Muscle layer of colon (tissue), 2 donors: ENCODE measurements around the gene CDK6.

Experiments used
- H3K27ac ChIP-seq: one replicate; pipeline ENCODE4 v1.7.0; 2013; ENCODE audit warnings: low read depth, mild to moderate bottlenecking, low read length, moderate library complexity
- H3K27me3 ChIP-seq, 2 donors: one replicate each; pipeline ENCODE4 v1.7.0; 2013; ENCODE audit warnings: low read length in 2 of 2, mild to moderate bottlenecking in 2 of 2; ENCODE audit not compliant: insufficient read depth in 2 of 2, control insufficient read depth in 1 of 2
- H3K36me3 ChIP-seq: one replicate; pipeline ENCODE4 v1.7.0; 2013; ENCODE audit warnings: mild to moderate bottlenecking, low read length; ENCODE audit not compliant: insufficient read depth
- H3K4me1 ChIP-seq: one replicate; pipeline ENCODE4 v1.7.0; 2013; ENCODE audit warnings: mild to moderate bottlenecking, low read length; ENCODE audit not compliant: insufficient read depth
- H3K4me3 ChIP-seq, 2 donors: one replicate each; pipeline ENCODE4 v1.7.0; 2013; ENCODE audit warnings: low read length in 2 of 2, low read depth in 1 of 2, mild to moderate bottlenecking in 1 of 2, moderate library complexity in 1 of 2
- H3K9ac ChIP-seq: one replicate; pipeline ENCODE4 v1.7.0; 2013; ENCODE audit warnings: low read length
- H3K9me3 ChIP-seq: one replicate; pipeline ENCODE4 v1.7.0; 2013; ENCODE audit warnings: mild to moderate bottlenecking, low read length
- donor health status: abdominal sarcoma.
- donor health status: Adenocarcinoma of cecum.

The CDK6 gene

GRCh38 chr7:92582948-92583347 is 253.4 kb downstream of the CDK6 start:
- peaks cover 17% of the 10 kb centered on the region for H3K4me1 ChIP-seq
- H3K4me3 ChIP-seq, result no peak overlapping the region
- no peaks in the 10 kb centered on the region for H3K9me3 ChIP-seq
- no peaks in the 10 kb centered on the region for H3K27me3 ChIP-seq
- H3K36me3 ChIP-seq, result peaks cover 23% of the 10 kb centered on the region
- H3K27ac ChIP-seq, result no peak overlapping the region
- no peak overlapping the region for H3K9ac ChIP-seq

GRCh38 chr7:92576296-92576695 is 260.1 kb downstream of the CDK6 start:
- Histone ChIP-seq H3K27me3 (no peaks in the 10 kb centered on the region), H3K4me3 (no peak overlapping the region), H3K9me3 (no peaks in the 10 kb centered on the region), H3K4me1 (no peaks in the 10 kb centered on the region), H3K36me3 (peaks cover 52% of the 10 kb centered on the region), H3K9ac (no peak overlapping the region), H3K27ac (no peak overlapping the region)

GRCh38 chr7:92569137-92569536 is 267.2 kb downstream of the CDK6 start:
- Histone ChIP-seq H3K4me1 (no peaks in the 10 kb centered on the region), H3K36me3 (peaks cover 29% of the 10 kb centered on the region)

GRCh38 chr7:92567460-92567859 is 268.9 kb downstream of the CDK6 start:
- Histone ChIP-seq H3K4me1 (no peaks in the 10 kb centered on the region), H3K27ac (no peak overlapping the region), H3K4me3 (no peak overlapping the region), H3K9ac (no peak overlapping the region), H3K36me3 (peaks cover 38% of the 10 kb centered on the region), H3K9me3 (no peaks in the 10 kb centered on the region), H3K27me3 (no peaks in the 10 kb centered on the region)

More at GRCh38 chr7:92569137-92569536, 267.2 kb downstream of the CDK6 start:
- H3K4me3 ChIP-seq, result no peak overlapping the region
- H3K9me3 ChIP-seq, result no peaks in the 10 kb centered on the region
- no peak overlapping the region for H3K9ac ChIP-seq
- no peak overlapping the region for H3K27ac ChIP-seq
- H3K27me3 ChIP-seq, result no peaks in the 10 kb centered on the region

GRCh38 chr7:92563345-92563744 is 273.0 kb downstream of the CDK6 start:
- Histone ChIP-seq H3K9me3 (no peaks in the 10 kb centered on the region), H3K4me1 (no peaks in the 10 kb centered on the region), H3K27ac (no peak overlapping the region), H3K4me3 (no peak overlapping the region), H3K27me3 (no peaks in the 10 kb centered on the region), H3K9ac (no peak overlapping the region), H3K36me3 (peaks cover 29% of the 10 kb centered on the region)

GRCh38 chr7:92560602-92561001 is 275.8 kb downstream of the CDK6 start:
- Histone ChIP-seq H3K27me3 (no peaks in the 10 kb centered on the region), H3K36me3 (peaks cover 19% of the 10 kb centered on the region), H3K9ac (no peak overlapping the region), H3K4me3 (no peak overlapping the region), H3K4me1 (no peaks in the 10 kb centered on the region), H3K9me3 (no peaks in the 10 kb centered on the region), H3K27ac (no peak overlapping the region)

DNA sequence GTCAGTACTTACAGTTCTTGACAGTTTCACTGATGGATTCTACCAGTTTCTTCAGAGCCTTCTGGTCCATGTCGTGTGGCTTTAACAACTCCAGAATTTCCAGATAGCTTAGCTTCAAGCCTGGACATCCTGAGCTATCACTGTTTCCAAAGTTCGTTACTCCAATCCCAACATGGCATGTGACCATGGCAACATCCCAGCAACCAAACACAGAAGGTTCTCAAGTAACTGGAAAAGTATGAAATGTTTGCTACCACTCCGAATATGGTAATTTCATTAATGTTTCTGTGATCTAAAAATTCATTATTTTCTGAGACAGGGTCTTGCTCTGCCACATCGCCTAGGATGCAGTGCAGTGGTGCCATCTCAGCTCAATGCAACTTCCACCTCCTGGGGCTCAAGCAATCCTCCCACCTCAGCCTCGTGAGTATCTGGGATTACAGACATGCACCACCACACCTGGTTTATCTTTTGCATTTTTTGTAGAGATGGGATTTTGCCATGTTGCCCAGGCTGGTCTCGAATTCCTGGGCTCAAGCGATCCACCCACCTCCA is 278.5 kb downstream of the CDK6 start:
- Histone ChIP-seq H3K4me1 (no peaks in the 10 kb centered on the region), H3K4me3 (no peak overlapping the region), H3K27me3 (no peaks in the 10 kb centered on the region), H3K36me3 (peaks cover 3% of the 10 kb centered on the region), H3K9ac (no peak overlapping the region), H3K27ac (no peak overlapping the region), H3K9me3 (no peaks in the 10 kb centered on the region)

- no peaks in the 10 kb centered on the region for H3K9me3 ChIP-seq
- H3K27ac ChIP-seq, result no peak overlapping the region
- no peaks in the 10 kb centered on the region for H3K27me3 ChIP-seq
- no peaks in the 10 kb centered on the region for H3K4me1 ChIP-seq
- H3K9ac ChIP-seq, result no peak overlapping the region
- no peak overlapping the region for H3K4me3 ChIP-seq
- peaks cover 3% of the 10 kb centered on the region for H3K36me3 ChIP-seq
Observed at GRCh38 chr7:92557249-92557648, 279.1 kb downstream of the CDK6 start.
